ENCODE results near the gene JMJD8.

JMJD8 gene, protein sequence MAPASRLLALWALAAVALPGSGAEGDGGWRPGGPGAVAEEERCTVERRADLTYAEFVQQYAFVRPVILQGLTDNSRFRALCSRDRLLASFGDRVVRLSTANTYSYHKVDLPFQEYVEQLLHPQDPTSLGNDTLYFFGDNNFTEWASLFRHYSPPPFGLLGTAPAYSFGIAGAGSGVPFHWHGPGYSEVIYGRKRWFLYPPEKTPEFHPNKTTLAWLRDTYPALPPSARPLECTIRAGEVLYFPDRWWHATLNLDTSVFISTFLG

DNA sequence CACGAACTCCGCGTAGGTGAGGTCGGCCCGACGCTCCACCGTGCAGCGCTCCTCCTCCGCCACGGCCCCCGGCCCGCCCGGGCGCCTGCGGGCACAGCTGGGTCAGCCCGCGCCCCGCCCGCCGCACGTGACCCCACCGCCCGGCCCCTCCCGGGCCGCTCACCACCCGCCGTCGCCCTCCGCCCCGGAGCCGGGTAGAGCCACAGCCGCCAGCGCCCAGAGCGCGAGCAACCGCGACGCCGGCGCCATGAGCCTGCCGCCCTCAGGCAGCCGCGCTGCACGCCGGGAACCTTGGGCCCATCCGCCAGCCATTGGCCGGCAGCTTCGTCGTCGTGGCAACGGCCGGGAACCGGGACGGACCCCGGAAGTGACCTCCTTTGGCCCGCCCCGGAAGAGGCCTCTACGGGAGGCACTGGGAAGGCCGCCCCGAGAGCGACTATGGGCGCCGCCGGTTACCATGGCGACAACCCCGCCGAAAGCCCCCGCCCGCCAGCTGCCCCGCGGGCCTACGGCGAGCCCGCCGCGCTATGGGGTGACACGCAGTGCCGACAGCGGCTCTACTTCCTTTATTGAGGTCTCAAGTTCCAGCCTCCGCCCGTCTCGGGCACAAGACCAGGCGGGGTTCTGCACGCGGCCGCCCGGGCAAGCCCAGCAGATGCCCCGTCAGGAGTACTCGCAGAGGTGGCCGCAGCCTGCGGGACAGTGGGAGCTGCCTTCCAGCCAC, at the start of gene JMJD8:
Gene JMJD8 (minus strand): TSS at position 264 of the 724 bp plus-strand sequence. CDS start 15 bp downstream, at position 249.
- Histone ChIP-seq H3K4me3 (ENCODE audit: low read length in 2 of 2) (peak within 1 kb of the TSS; percentile 74 to 78), H3K27ac (ENCODE audit: low read depth in 2 of 2, low read length in 2 of 2) (peak within 1 kb of the TSS; percentile 81 to 82), H3K9me3 (ENCODE audit: control insufficient read depth in 2 of 2, low read length in 2 of 2) (no peaks in the 10 kb centered on the region), H3K9ac (ENCODE audit: low read depth in 1 of 2, low read length in 2 of 2) (peak within 1 kb of the TSS; percentile 41 to 70), H3K4me1 (ENCODE audit: control insufficient read depth in 2 of 2, insufficient read depth in 2 of 2, low read length in 2 of 2) (peaks cover 36 to 41% of the 10 kb centered on the region in 2 donors), H3K36me3 (ENCODE audit: control insufficient read depth in 2 of 2, insufficient read depth in 2 of 2, low read length in 2 of 2) (peaks cover 12 to 23% of the 10 kb centered on the region in 2 donors), H3K27me3 (ENCODE audit: control insufficient read depth in 2 of 2, insufficient read depth in 2 of 2, low read length in 2 of 2) (no peaks in the 10 kb centered on the region)

DNA sequence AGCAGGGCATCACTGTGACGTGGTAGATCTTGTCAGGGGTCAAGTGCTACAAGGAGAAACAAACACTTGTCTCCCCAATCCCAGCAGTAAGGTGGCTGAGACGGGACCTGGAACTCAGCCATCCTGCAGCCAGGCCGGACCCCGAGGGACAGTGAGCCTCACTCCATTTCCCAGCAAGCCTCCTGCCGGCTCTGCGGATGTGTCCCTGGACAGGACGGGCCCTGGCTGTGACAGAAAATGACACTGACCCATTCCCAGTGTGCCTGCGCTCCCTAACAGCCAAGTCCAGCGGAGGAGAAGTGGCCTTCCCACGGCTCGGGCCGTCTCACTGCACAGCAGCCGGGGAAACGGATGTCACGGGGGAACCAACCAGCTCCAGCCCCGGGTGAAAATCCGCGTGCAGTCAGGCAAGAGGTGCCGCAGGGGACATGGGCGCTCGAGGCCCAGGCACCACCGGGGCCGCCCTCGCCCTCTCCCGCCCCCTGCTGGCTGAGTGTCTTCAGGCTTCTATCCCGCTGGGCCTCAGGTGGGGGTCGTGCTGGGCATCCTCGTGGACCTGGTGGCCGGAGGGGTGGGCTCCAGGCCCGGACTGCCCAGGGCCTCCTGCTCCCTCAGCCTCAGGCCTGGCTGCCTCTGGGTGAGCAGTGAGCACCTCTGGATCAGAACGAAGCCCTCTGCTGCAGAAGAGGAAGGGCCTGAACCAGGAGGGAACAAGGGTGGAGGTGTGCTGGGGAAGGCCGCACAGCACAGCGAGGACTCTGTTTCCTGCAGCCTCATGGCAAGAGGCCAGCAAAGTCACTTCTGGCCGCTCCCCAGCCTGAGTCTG, 49.5 kb upstream of the JMJD8 start:
- H3K27me3 ChIP-seq (ENCODE audit: control insufficient read depth in 2 of 2, insufficient read depth in 2 of 2, low read length in 2 of 2): no peaks in the 10 kb centered on the region
- H3K27ac ChIP-seq (ENCODE audit: low read depth in 2 of 2, low read length in 2 of 2): no peak overlapping the region
- H3K36me3 ChIP-seq (ENCODE audit: control insufficient read depth in 2 of 2, insufficient read depth in 2 of 2, low read length in 2 of 2): peaks cover 41 to 52% of the 10 kb centered on the region in 2 donors
- no peak overlapping the region for H3K9ac ChIP-seq (ENCODE audit: low read depth in 1 of 2, low read length in 2 of 2)
- H3K4me1 ChIP-seq (ENCODE audit: control insufficient read depth in 2 of 2, insufficient read depth in 2 of 2, low read length in 2 of 2): peaks cover under 1 to 1% of the 10 kb centered on the region in 2 donors
- H3K9me3 ChIP-seq (ENCODE audit: control insufficient read depth in 2 of 2, low read length in 2 of 2): no peaks in the 10 kb centered on the region
- no peak overlapping the region for H3K4me3 ChIP-seq (ENCODE audit: low read length in 2 of 2)

DNA sequence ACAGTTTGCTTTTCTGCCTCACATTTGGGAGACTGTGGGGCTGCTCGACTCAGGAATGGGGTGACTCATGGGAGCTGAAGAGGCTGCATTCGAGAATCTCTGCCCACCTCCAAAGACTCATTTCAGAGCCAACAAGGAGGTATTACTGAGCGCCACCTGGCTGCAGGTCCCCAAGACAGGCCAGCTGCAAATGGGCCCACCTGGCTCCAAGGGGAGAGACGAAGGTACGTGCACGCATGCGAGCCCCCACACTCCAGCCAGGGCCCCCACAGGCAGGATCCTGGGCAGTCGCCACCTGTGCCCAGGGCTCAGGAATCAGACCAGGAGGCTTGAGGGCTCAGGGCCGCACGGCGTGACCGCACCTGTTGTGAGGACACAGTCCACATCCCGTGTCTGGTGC, 48.8 kb upstream of the JMJD8 start:
- H3K9me3 ChIP-seq (ENCODE audit: control insufficient read depth in 2 of 2, low read length in 2 of 2): no peaks in the 10 kb centered on the region
- H3K27ac ChIP-seq (ENCODE audit: low read depth in 2 of 2, low read length in 2 of 2): no peak overlapping the region
- peaks cover 41 to 50% of the 10 kb centered on the region in 2 donors for H3K36me3 ChIP-seq (ENCODE audit: control insufficient read depth in 2 of 2, insufficient read depth in 2 of 2, low read length in 2 of 2)
- H3K4me3 ChIP-seq (ENCODE audit: low read length in 2 of 2): no peak overlapping the region
- H3K4me1 ChIP-seq (ENCODE audit: control insufficient read depth in 2 of 2, insufficient read depth in 2 of 2, low read length in 2 of 2): peaks cover 3 to 4% of the 10 kb centered on the region in 2 donors
- no peaks in the 10 kb centered on the region for H3K27me3 ChIP-seq (ENCODE audit: control insufficient read depth in 2 of 2, insufficient read depth in 2 of 2, low read length in 2 of 2)
- H3K9ac ChIP-seq (ENCODE audit: low read depth in 1 of 2, low read length in 2 of 2): no peak overlapping the region

DNA sequence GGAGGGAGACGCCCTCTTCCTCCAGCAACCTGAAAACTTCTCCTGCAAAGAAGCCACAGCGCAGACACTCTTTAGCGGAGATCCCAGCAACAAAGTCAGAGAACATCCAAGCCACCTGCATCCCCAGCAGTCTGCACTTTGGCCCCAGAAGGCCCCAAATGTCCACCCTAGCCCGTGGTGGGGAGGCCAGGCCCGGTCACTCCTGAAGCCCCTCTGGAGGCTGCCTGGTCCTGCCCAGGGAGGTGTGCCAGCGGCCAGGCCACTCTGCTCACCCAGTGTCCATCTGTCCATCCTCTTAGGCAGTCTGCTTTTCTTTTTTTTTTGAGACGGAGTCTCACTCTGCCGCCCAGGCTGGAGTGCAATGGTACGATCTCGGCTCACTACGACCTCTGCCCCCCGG, 48.2 kb upstream of the JMJD8 start:
- Histone ChIP-seq H3K4me1 (ENCODE audit: control insufficient read depth in 2 of 2, insufficient read depth in 2 of 2, low read length in 2 of 2) (peaks cover 7 to 8% of the 10 kb centered on the region in 2 donors), H3K9ac (ENCODE audit: low read depth in 1 of 2, low read length in 2 of 2) (no peak overlapping the region), H3K4me3 (ENCODE audit: low read length in 2 of 2) (no peak overlapping the region), H3K27ac (ENCODE audit: low read depth in 2 of 2, low read length in 2 of 2) (no peak overlapping the region), H3K36me3 (ENCODE audit: control insufficient read depth in 2 of 2, insufficient read depth in 2 of 2, low read length in 2 of 2) (peaks cover 38 to 45% of the 10 kb centered on the region in 2 donors), H3K27me3 (ENCODE audit: control insufficient read depth in 2 of 2, insufficient read depth in 2 of 2, low read length in 2 of 2) (peaks cover 0 to 4% of the 10 kb centered on the region in 2 donors), H3K9me3 (ENCODE audit: control insufficient read depth in 2 of 2, low read length in 2 of 2) (no peaks in the 10 kb centered on the region)

DNA sequence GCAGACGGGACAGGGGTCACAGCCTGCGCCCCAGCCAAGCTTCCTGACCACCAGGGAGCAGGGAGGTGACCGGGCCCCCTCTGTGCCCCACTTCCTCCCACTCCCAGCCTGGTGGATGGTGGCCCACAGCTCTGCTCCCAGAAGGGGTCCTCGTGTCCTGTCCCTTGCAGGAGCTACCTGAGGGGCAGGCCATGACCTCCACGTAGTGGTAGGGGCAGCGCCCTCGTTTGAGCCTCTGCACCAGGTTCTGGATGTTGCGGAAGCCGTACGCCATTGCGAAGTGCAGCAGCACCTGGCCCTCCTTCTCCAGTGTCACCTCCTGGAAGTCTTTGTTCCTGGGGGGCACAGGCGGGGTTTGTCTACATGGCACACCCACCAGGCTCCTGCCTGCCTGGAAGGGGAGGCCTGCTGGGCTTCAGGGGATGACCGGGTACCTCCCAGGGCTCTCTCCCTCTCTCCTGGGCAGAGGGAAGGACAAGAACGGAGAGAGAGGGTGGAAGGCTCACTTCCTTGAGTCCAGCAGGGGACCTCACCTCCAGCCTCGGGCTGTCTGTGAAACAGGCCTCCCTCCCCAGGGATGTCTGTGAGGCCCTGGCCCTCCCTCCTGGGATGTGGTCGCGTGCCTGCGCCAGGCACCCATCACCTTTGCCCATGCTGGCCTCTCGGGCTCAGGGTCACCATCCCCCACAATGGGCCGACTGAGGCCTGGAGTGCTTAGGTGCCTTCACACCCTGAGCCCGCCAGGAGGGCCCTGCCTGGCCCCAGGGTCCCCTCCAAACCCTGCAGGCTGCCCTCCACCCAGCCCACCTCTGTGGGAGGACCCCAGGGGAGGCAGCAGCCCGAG, 46.8 kb upstream of the JMJD8 start:
- Histone ChIP-seq H3K36me3 (ENCODE audit: control insufficient read depth in 2 of 2, insufficient read depth in 2 of 2, low read length in 2 of 2) (peaks cover 32 to 33% of the 10 kb centered on the region in 2 donors), H3K4me1 (ENCODE audit: control insufficient read depth in 2 of 2, insufficient read depth in 2 of 2, low read length in 2 of 2) (peaks cover 10 to 17% of the 10 kb centered on the region in 2 donors), H3K27ac (ENCODE audit: low read depth in 2 of 2, low read length in 2 of 2) (no peak overlapping the region), H3K4me3 (ENCODE audit: low read length in 2 of 2) (no peak overlapping the region), H3K9me3 (ENCODE audit: control insufficient read depth in 2 of 2, low read length in 2 of 2) (no peaks in the 10 kb centered on the region), H3K27me3 (ENCODE audit: control insufficient read depth in 2 of 2, insufficient read depth in 2 of 2, low read length in 2 of 2) (peaks cover 4 to 14% of the 10 kb centered on the region in 2 donors), H3K9ac (ENCODE audit: low read depth in 1 of 2, low read length in 2 of 2) (no peak overlapping the region)

DNA sequence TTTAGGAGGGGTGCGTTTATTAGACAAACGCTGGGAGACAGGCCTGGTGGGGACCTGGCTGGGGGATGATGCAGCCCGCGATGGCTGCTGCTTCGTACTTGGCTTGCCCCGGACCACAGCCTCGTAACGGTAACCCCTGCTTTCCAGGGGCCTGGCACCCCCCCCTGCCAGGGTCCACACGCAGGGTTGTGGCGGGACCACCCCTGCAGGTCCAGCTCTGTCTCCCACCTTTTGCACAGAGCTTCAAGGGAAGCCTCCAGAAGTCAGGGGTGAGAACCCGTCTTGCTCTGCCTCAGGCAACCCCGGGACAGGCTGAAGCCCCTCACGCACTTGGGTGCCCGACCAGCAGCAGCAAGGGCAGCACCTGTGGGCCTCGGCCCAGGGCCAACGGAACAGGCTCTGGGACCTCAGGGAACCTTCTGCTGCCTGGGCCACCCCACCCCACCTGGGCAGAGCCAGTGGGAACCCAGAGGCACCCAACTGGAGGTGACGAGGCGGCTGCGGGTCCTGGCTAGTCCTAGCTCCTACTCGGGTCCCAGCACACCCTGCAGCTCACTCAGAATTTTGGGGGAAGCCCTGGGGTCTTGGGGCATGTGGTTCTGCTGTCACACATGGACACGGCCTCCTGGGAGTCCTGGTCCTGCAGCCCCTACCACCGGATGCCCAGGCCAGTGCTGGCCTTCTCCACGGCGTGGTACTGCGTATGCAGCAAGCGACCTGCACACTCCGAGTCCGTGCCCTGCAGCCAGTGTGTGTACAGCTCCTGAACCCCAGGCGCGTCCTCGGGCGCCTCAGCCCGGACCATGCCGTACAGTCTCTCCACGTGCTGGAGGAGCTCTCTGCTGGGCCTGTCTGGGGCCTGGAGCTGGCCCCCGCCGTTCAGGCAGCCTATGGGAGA, 45.9 kb upstream of the JMJD8 start:
- Histone ChIP-seq H3K9me3 (ENCODE audit: control insufficient read depth in 2 of 2, low read length in 2 of 2) (no peaks in the 10 kb centered on the region), H3K36me3 (ENCODE audit: control insufficient read depth in 2 of 2, insufficient read depth in 2 of 2, low read length in 2 of 2) (peaks cover 27 to 28% of the 10 kb centered on the region in 2 donors), H3K27ac (ENCODE audit: low read depth in 2 of 2, low read length in 2 of 2) (no peak overlapping the region)

DNA sequence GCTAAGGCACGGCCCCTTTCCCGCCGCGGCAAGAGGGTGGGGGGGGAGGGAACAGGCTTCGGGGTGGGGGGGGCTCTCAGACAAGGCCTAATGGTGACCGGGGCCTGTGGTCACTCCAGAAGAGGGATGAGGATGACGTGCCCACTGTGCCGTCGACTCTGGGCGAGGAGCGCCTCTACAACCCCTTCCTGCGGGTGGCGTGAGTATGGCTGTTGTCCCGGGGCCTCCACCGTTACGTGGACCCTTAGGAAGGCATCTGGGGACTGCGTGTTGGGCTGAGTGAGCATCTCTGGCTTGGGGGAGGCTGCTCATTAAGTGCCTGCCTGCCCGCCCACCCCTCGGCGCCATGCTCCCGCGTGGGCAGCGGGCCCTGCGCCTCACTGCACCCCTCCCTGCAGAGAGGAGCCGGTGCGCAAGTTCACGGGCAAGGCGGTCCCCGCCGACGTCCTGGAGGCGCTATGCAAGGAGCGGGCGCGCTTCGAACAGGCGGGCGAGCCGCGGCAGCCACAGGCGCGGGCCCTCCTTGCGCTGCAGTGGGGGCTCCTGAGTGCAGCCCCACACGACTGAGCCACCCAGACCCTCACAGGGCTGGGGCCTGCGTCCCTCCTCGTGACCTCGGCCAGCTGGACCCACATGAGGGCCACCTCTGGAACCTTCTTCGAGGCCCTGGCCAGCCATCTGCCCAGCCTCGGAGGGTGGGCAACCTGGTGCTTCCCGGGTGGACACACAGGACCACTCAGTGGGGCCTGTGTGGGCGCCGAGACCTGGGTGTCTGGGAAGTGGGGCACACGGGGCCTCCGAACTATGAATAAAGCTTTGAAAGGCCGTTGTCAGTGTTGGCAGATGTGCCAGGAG, 45.0 kb upstream of the JMJD8 start:
- no peak overlapping the region for H3K4me3 ChIP-seq (ENCODE audit: low read length in 2 of 2)
- H3K27me3 ChIP-seq (ENCODE audit: control insufficient read depth in 2 of 2, insufficient read depth in 2 of 2, low read length in 2 of 2): peaks cover 9 to 22% of the 10 kb centered on the region in 2 donors
- peaks cover 20 to 21% of the 10 kb centered on the region in 2 donors for H3K36me3 ChIP-seq (ENCODE audit: control insufficient read depth in 2 of 2, insufficient read depth in 2 of 2, low read length in 2 of 2)
- peaks cover 10 to 20% of the 10 kb centered on the region in 2 donors for H3K4me1 ChIP-seq (ENCODE audit: control insufficient read depth in 2 of 2, insufficient read depth in 2 of 2, low read length in 2 of 2)
- no peak overlapping the region for H3K27ac ChIP-seq (ENCODE audit: low read depth in 2 of 2, low read length in 2 of 2)
- no peaks in the 10 kb centered on the region for H3K9me3 ChIP-seq (ENCODE audit: control insufficient read depth in 2 of 2, low read length in 2 of 2)
- no peak overlapping the region for H3K9ac ChIP-seq (ENCODE audit: low read depth in 1 of 2, low read length in 2 of 2)

More for the DNA sequence above, 45.9 kb upstream of the JMJD8 start:
- Histone ChIP-seq H3K4me1 (ENCODE audit: control insufficient read depth in 2 of 2, insufficient read depth in 2 of 2, low read length in 2 of 2) (peaks cover 10 to 20% of the 10 kb centered on the region in 2 donors), H3K4me3 (ENCODE audit: low read length in 2 of 2) (no peak overlapping the region), H3K9ac (ENCODE audit: low read depth in 1 of 2, low read length in 2 of 2) (no peak overlapping the region), H3K27me3 (ENCODE audit: control insufficient read depth in 2 of 2, insufficient read depth in 2 of 2, low read length in 2 of 2) (peaks cover 9 to 22% of the 10 kb centered on the region in 2 donors)

DNA sequence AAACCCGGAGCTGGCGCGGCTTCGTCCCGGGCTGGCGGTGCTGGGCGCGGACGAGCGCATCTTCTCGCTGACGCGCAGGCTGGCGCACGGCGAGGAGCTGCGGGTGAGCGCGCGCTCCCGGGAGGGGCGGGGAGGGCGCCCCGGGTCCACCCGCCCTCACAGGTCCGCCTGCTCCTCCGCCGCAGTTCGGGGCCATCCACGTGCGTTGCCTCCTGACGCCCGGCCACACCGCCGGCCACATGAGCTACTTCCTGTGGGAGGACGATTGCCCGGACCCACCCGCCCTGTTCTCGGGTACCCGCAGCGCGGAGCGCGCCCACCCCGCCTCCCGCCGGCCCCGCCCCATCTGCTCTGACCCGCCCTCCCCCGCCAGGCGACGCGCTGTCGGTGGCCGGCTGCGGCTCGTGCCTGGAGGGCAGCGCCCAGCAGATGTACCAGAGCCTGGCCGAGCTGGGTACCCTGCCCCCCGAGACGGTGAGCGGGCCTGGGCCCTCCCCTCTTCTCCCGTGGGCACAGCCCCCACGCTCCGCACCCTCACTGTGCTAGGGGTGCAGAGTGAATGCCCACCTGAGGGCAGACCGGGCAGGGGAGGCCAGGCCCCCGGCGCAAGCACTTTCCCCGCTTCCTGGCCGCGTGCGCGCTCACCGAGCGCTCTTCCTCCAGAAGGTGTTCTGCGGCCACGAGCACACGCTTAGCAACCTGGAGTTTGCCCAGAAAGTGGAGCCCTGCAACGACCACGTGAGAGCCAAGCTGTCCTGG, 44.2 kb upstream of the JMJD8 start:
- Histone ChIP-seq H3K9ac (ENCODE audit: low read depth in 1 of 2, low read length in 2 of 2) (peak overlapping the region in 1 of 2 donors; percentile 10), H3K9me3 (ENCODE audit: control insufficient read depth in 2 of 2, low read length in 2 of 2) (no peaks in the 10 kb centered on the region), H3K4me1 (ENCODE audit: control insufficient read depth in 2 of 2, insufficient read depth in 2 of 2, low read length in 2 of 2) (peaks cover 10 to 20% of the 10 kb centered on the region in 2 donors), H3K27me3 (ENCODE audit: control insufficient read depth in 2 of 2, insufficient read depth in 2 of 2, low read length in 2 of 2) (peaks cover 9 to 22% of the 10 kb centered on the region in 2 donors), H3K27ac (ENCODE audit: low read depth in 2 of 2, low read length in 2 of 2) (no peak overlapping the region), H3K36me3 (ENCODE audit: control insufficient read depth in 2 of 2, insufficient read depth in 2 of 2, low read length in 2 of 2) (peaks cover 12 to 13% of the 10 kb centered on the region in 2 donors), H3K4me3 (ENCODE audit: low read length in 2 of 2) (peak overlapping the region; percentile 31 to 35)

Measured in mucosa of rectum (tissue), 2 donors.